IMR-90 (cell line): ENCODE results near the gene AFG3L2. TPM values are rescaled to one million over a fixed set of nuclear protein-coding genes. Genes with fewer than 3 reads are reported as not detected.

Experiments
- ATAC-seq: fragments of 200-7000 bp; cut with Tn5 transposase; 2 replicates; pipeline ENCODE4 v1.9.1; 2020; ENCODE audit warnings: low read depth, mild to moderate bottlenecking, moderate library complexity
- BruUV-seq: library from RNA; stranded (reverse); fragments of 400-500 nt; replicated peaks from 2 replicates; lab custom pipeline; 2021; lab: Mats Ljungman, UMichigan
- CTCF ChIA-PET: fragments of 300-600 bp; formaldehyde crosslinking; extraction: SDS; loops from one replicate; lab custom pipeline; 2021; ENCODE audit warnings: antibody characterized with exemption; lab: Yijun Ruan, JAX
- POLR2A ChIA-PET: fragments of 300-600 bp; sonication (Branson Sonifier 250); formaldehyde crosslinking; loops from one replicate; lab custom pipeline; 2022; ENCODE audit warnings: antibody characterized with exemption; ENCODE audit not compliant: unreplicated experiment; lab: Charles Lee
- DNase-seq: peaks from one replicate; pipeline ENCODE4 v3.0.0; 2013
- H2AFZ ChIP-seq: replicated peaks from 2 replicates; pipeline ENCODE3; 2013; ENCODE audit warnings: low read length, mild to moderate bottlenecking; ENCODE audit not compliant: poor library complexity
- H2AK5ac ChIP-seq: 2 replicates; pipeline ENCODE4 v1.6.1; 2013; ENCODE audit warnings: low read depth, low read length, inconsistent platforms
- H2AK9ac ChIP-seq: replicated peaks from 2 replicates; pipeline ENCODE3; 2013; ENCODE audit warnings: mild to moderate bottlenecking, low read depth, low read length, moderate library complexity; ENCODE audit not compliant: poor library complexity
- H2BK120ac ChIP-seq: 2 replicates; pipeline ENCODE4 v1.6.1; 2013; ENCODE audit warnings: low read depth, low read length, inconsistent platforms
- H2BK15ac ChIP-seq: 3 replicates; pipeline ENCODE4 v1.6.1; 2013; ENCODE audit warnings: low read depth, low read length, inconsistent platforms
- H2BK20ac ChIP-seq: 2 replicates; pipeline ENCODE4 v1.6.1; 2013; ENCODE audit warnings: low read depth, mild to moderate bottlenecking, inconsistent platforms, low read length, moderate library complexity
- H2BK5ac ChIP-seq: 2 replicates; pipeline ENCODE4 v1.6.1; 2013; ENCODE audit warnings: mild to moderate bottlenecking, low read depth, low read length, inconsistent platforms; ENCODE audit not compliant: poor library complexity, severe bottlenecking
- H3K14ac ChIP-seq: replicated peaks from 2 replicates; pipeline ENCODE4 v1.6.1; 2013; ENCODE audit warnings: low read depth, low read length, inconsistent platforms
- H3K18ac ChIP-seq: 2 replicates; pipeline ENCODE4 v1.6.1; 2013; ENCODE audit warnings: low read depth, low read length, control low read depth
- H3K23ac ChIP-seq: 2 replicates; pipeline ENCODE4 v1.6.1; 2013; ENCODE audit warnings: low read depth, low read length, inconsistent platforms
- H3K27ac ChIP-seq: 2 replicates; pipeline ENCODE4 v1.5.1; 2013; ENCODE audit warnings: mild to moderate bottlenecking, control low read depth, low read length; ENCODE audit not compliant: insufficient read depth
- H3K27me3 ChIP-seq: 2 replicates; pipeline ENCODE4 v1.6.1; 2013; ENCODE audit warnings: low read length; ENCODE audit not compliant: control insufficient read depth, insufficient read depth
- H3K36me3 ChIP-seq: 2 replicates; pipeline ENCODE4 v1.6.1; 2013; ENCODE audit warnings: low read length, mixed read lengths; ENCODE audit not compliant: control insufficient read depth, insufficient read depth
- H3K4ac ChIP-seq: 2 replicates; pipeline ENCODE4 v1.6.1; 2013; ENCODE audit warnings: low read depth, low read length, inconsistent platforms
- H3K4me1 ChIP-seq: 2 replicates; pipeline ENCODE4 v1.6.1; 2013; ENCODE audit warnings: low read length, mixed read lengths; ENCODE audit not compliant: control insufficient read depth, insufficient read depth
- H3K4me2 ChIP-seq: 2 replicates; pipeline ENCODE4 v1.6.1; 2013; ENCODE audit warnings: low read depth, mild to moderate bottlenecking, control low read depth, low read length, moderate library complexity
- H3K4me3 ChIP-seq: 2 replicates; pipeline ENCODE4 v1.5.1; 2013; ENCODE audit warnings: low read depth, mild to moderate bottlenecking, control low read depth, low read length, moderate library complexity; ENCODE audit not compliant: insufficient read depth
- H3K56ac ChIP-seq: 2 replicates; pipeline ENCODE4 v1.6.1; 2013; ENCODE audit warnings: low read length, inconsistent platforms; ENCODE audit not compliant: insufficient read depth; ENCODE audit errors: extremely low read depth
- H3K79me1 ChIP-seq, 2 experiments: 2 replicates each; pipeline ENCODE4 v1.6.1; 2013; ENCODE audit warnings: low read length in 2 of 2, inconsistent platforms in 1 of 2, low read depth in 1 of 2
- H3K9ac ChIP-seq: 2 replicates; pipeline ENCODE4 v1.6.1; 2013; ENCODE audit warnings: low read depth, low read length, control low read depth
- H3K9me1 ChIP-seq: 2 replicates; pipeline ENCODE4 v1.6.1; 2013; ENCODE audit warnings: low read length, inconsistent platforms; ENCODE audit not compliant: insufficient read depth
- H3K9me3 ChIP-seq: 2 replicates; pipeline ENCODE4 v1.6.1; 2013; ENCODE audit warnings: low read length; ENCODE audit not compliant: control insufficient read depth, insufficient read depth
- H4K20me1 ChIP-seq: 2 replicates; pipeline ENCODE4 v1.6.1; 2013; ENCODE audit warnings: low read length, inconsistent platforms; ENCODE audit not compliant: insufficient read depth
- H4K5ac ChIP-seq: 2 replicates; pipeline ENCODE4 v1.6.1; 2013; ENCODE audit warnings: mild to moderate bottlenecking, low read depth, low read length, control low read depth
- H4K8ac ChIP-seq, 2 experiments: 2 replicates each; pipeline ENCODE4 v1.6.1; 2013; ENCODE audit warnings: low read depth in 2 of 2, low read length in 2 of 2, control low read depth in 1 of 2, inconsistent platforms in 1 of 2
- H4K91ac ChIP-seq: 2 replicates; pipeline ENCODE4 v1.6.1; 2013; ENCODE audit warnings: low read depth, low read length, inconsistent platforms; ENCODE audit not compliant: insufficient read depth
- ELK1 ChIP-seq: fragments of 150-350 bp; IDR thresholded peaks from 2 replicates; pipeline ENCODE4 v1.6.1; 2016; ENCODE audit warnings: low read depth, mild to moderate bottlenecking, low read length, moderate library complexity, borderline replicate concordance
- MAFK ChIP-seq: IDR thresholded peaks from 2 replicates; pipeline ENCODE4 v1.6.1; 2012; ENCODE audit warnings: low read depth, low read length, improper control_type of control experiment
- WGBS, 2 experiments: methylation state at CpG; one replicate each; pipeline versions ENCODE4 v1.1.5 to v1.1.7; 2013; ENCODE audit warnings: missing lambda C conversion rate in 2 of 2; ENCODE audit not compliant: insufficient read length in 1 of 2; ENCODE audit errors: extremely low coverage in 2 of 2; 5-methylcytosine and 5-hydroxymethylcytosine counted together
- dilution Hi-C: fragments of 300-500 bp; cut with HindIII; formaldehyde crosslinking; loops from one replicate; pipeline ENCODE4 v1.14.3; 2018; ENCODE audit warnings: low sequenced_read_pairs; ENCODE audit not compliant: unreplicated experiment
- in situ Hi-C: fragments of 300-500 bp; cut with MboI; formaldehyde crosslinking; loops from 3 replicates; pipeline ENCODE4 v1.14.3; 2019; ENCODE audit warnings: low sequenced_read_pairs, inconsistent platforms, mixed read lengths
- intact Hi-C: fragments of 100-400 bp; cut with micrococcal nuclease; formaldehyde crosslinking; loops from 2 replicates; pipeline ENCODE4 v1.10.0; 2022
- polyA plus RNA-seq, 3 experiments: library from polyadenylated mRNA; depleted of rRNA; stranded (reverse); fragments of >200 nt; gene quantifications; 2 replicates each; pipeline ENCODE4 v1.2.3, GENCODE V29; 2012; ENCODE audit warnings: low replicate concordance in 1 of 3
- total RNA-seq: library from RNA; depleted of rRNA; stranded (reverse); fragments of >200 nt; gene quantifications from 2 replicates; pipeline ENCODE4 v1.2.3, GENCODE V29; 2012

AFG3L2 gene
- total and polyA plus RNA-seq, 2 of the 4 experiments (the other 2 are of a cell fraction): 26.9 to 37.6 TPM

DNA sequence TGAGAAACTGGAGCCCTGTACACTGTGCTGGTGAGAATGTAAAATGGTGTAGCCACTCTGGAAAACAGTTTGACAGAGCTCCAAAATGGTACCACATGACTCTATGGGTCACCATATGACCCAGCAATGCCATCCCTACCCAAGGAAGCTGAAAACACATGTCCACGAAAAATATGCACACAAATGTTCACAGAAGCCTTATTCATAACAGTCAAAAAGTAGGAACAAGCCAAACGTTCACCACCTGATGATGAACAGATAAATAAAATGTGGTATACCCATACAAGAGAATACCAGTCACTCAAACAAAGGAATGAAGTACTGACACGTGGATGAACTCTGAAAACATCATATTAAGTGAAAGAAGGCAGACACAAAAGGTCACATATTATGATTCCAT lies 4.6 kb downstream of the AFG3L2 start:
- H2AK5ac ChIP-seq: no peak overlapping the region
- H3K27ac ChIP-seq: no peak overlapping the region
- H4K91ac ChIP-seq: no peak overlapping the region
- no peak overlapping the region for H2BK20ac ChIP-seq
- no peak overlapping the region for H3K4me2 ChIP-seq
- no peak overlapping the region for H4K8ac ChIP-seq
- peaks cover 8% of the 10 kb centered on the region for H3K36me3 ChIP-seq
- CTCF ChIA-PET: interaction anchor here (1.1 kb wide), 1 partner anchor 20 kb away, joined by 3 read pairs; no protein-coding TSS in a partner anchor
- no peaks in the 10 kb centered on the region for H3K9me3 ChIP-seq
- H3K79me1 ChIP-seq: peaks cover 25 to 71% of the 10 kb centered on the region in 2 experiments
- H3K14ac ChIP-seq: no peak overlapping the region
- no peak overlapping the region; the same call in 1 of the 2 replicates for H3K56ac ChIP-seq
- H3K9me1 ChIP-seq: peaks cover 18% of the 10 kb centered on the region
- ATAC-seq: no peak
- no peak overlapping the region for H3K23ac ChIP-seq
- H2AK9ac ChIP-seq: no peak overlapping the region
- BruUV-seq: no TSS peak
- POLR2A ChIA-PET: no interaction called here
- no peak overlapping the region for H3K18ac ChIP-seq
- no peak overlapping the region for H3K4me3 ChIP-seq
- TF ChIP-seq ELK1: no peak
- no peak for TF ChIP-seq MAFK
- dilution Hi-C loops (no loop called here), intact Hi-C loops (no loop called here), in situ Hi-C loops (loop anchor here (10.0 kb wide), 2 partner anchors 62 to 572 kb away; partner anchors contain the start of gene SEH1L)
- peaks cover 46% of the 10 kb centered on the region for H4K20me1 ChIP-seq
- no peak overlapping the region for H4K5ac ChIP-seq
- H3K4ac ChIP-seq: no peak overlapping the region
- peaks cover 2% of the 10 kb centered on the region for H3K4me1 ChIP-seq
- no CpG with 5 or more reads among the region's 3 CpGs for WGBS, 2 experiments
- no peak for DNase-seq
- no peak overlapping the region for H3K9ac ChIP-seq
- H2BK15ac ChIP-seq: no peak overlapping the region
- H3K27me3 ChIP-seq: no peaks in the 10 kb centered on the region
- no peak overlapping the region for H2BK5ac ChIP-seq
- no peak overlapping the region for H2BK120ac ChIP-seq
- H2AFZ ChIP-seq: no peak overlapping the region
